ENCODE results near the gene ROR2.
A peak's percentile ranks its signal among the peaks of the same experiment; 100 is the strongest.

The ROR2 gene

DNA sequence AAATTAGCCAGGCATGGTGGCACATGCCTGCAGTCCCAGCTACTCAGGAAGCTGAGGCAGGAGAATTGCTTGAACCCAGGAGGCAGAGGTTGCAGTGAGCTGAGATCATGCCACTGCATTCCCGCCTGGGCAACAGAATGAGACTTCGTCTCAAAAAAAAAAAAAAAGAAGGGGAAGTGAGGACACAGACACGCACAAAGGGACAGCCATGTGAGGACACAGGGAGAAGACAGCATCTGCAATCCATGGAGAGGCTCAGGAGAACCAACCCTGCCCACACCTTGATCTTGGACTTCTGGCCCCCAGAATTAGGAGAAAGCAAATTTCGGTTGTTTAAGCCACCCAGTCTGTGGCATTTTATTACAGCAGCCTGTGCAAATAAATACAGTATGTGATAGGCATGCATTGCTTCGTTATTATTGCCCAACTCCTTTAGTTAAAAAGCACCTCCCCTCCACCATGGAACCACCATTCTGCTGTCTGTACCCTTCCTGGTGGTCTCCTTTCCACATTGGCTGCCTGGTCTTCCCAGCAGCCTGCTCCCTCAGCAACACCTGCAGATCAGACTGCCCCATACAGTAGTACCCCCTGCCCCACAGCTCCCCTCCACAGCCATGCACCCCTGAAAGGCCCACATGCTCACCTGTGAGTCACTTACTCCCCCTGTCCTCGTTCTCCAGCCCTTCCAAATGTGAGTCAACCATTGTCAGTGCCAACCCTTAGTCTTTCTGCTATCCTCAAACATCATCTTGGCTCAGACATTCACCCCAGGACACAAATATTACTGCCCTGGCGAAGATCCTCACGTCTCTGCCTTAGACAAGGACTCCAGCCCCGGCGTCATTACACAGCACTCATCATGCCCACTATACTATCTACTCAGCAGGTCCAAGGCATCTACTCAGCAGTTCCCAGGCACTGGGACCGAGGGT, 128.8 kb downstream of the ROR2 start:
- Histone ChIP-seq H3K4me3 (no peak overlapping the region), H3K27ac (no peak overlapping the region)
- TF ChIP-seq, protein P1, sequence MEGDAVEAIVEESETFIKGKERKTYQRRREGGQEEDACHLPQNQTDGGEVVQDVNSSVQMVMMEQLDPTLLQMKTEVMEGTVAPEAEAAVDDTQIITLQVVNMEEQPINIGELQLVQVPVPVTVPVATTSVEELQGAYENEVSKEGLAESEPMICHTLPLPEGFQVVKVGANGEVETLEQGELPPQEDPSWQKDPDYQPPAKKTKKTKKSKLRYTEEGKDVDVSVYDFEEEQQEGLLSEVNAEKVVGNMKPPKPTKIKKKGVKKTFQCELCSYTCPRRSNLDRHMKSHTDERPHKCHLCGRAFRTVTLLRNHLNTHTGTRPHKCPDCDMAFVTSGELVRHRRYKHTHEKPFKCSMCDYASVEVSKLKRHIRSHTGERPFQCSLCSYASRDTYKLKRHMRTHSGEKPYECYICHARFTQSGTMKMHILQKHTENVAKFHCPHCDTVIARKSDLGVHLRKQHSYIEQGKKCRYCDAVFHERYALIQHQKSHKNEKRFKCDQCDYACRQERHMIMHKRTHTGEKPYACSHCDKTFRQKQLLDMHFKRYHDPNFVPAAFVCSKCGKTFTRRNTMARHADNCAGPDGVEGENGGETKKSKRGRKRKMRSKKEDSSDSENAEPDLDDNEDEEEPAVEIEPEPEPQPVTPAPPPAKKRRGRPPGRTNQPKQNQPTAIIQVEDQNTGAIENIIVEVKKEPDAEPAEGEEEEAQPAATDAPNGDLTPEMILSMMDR (IDR thresholded peaks at IDR 0.05) = no peak
- DNase-seq (ENCODE audit: low spot score) = no peak

DNA sequence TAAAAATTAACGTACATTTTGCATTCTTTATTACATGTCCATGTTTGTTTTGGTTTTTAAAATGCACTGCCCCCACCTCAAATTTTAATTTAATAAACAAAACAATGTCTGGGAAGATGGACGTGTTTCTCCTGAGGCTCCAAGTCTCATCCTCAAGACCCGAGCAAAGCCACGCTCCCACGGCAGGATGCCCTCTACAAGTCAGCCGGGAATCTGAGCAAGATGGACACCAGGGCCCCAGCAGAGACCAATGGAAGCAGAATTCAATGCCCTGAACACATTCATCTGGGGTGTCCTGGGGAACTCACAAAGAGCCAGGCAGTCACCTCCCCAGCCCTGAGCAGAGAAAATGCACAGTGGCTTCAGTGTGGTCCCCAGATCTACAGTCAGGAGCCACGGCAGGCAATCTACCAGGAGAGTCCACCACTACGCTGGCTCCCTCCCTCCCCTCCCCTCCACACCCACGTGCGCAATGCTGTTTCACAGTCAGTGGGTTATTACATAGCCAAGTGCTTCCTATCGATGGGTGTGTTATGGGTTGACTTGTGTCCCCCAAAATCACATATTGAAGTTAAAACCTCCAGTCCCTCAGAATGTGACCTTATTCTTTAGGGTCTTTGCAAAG, 129.8 kb downstream of the ROR2 start:
- DNase-seq (ENCODE audit: low spot score) = no peak
- H3K27ac ChIP-seq = no peak overlapping the region
- H3K4me3 ChIP-seq = no peak overlapping the region
- TF ChIP-seq, protein P1 (IDR thresholded peaks at IDR 0.05) = no peak

DNA sequence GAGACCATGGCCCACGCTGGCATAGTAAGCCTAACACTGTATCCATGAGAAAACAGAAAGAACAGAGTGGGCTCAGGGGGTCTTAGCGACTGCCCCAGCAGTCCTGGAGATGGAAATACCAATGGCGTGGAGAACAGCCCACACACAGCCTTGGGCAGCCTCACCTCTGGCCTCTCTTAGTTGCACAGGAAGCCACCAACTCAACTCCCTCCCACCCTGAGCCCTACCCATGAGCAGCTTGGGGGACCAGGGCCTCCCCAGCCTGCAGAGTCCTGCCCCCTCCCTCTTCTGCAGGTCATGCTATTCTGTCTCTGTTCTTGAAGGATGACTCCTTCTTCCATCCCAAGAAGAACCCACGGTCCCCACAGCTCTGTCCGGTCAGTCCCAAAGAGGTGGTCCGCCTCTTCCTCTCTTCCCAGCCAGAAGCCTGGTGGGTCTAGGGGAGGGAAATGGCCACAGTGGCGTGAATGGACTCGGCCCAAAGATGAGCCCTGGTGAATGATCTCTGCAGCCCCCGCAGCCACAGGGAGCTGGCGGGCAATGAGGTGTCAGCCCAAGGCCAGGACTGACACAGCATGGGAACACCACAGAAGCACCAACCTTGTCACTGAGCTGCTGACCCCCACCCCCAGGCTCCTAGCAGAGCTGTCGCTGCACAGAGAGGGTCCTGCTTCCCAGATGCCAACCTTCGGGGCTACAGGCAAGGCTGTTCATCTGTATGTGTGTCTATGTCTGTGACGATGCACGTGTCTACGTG, 131.2 kb downstream of the ROR2 start:
- no peak for DNase-seq (ENCODE audit: low spot score)
- Histone ChIP-seq H3K4me3 (no peak overlapping the region), H3K27ac (no peak overlapping the region)
- TF ChIP-seq, protein P1 (IDR thresholded peaks at IDR 0.05) = no peak

DNA sequence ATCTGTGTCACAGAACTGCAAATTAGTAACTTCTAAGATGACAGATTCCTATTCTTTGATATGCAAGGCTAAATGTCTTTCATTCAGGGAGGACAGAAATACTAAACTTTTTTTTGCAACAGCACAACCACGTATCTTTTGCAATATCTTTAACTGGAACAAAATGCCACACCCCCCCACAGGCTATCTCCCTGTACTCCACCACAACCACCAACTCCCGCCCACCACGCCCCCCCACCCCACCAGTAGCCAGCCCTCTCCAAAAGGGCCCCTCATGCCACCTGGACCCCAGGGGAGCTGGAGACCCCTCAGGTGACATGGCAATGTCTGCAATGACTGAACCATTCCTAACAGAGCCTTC, 131.8 kb downstream of the ROR2 start:
- no peak for DNase-seq (ENCODE audit: low spot score)
- Histone ChIP-seq H3K4me3 (no peak overlapping the region), H3K27ac (no peak overlapping the region)
- TF ChIP-seq, protein P1 (IDR thresholded peaks at IDR 0.05) = no peak

DNA sequence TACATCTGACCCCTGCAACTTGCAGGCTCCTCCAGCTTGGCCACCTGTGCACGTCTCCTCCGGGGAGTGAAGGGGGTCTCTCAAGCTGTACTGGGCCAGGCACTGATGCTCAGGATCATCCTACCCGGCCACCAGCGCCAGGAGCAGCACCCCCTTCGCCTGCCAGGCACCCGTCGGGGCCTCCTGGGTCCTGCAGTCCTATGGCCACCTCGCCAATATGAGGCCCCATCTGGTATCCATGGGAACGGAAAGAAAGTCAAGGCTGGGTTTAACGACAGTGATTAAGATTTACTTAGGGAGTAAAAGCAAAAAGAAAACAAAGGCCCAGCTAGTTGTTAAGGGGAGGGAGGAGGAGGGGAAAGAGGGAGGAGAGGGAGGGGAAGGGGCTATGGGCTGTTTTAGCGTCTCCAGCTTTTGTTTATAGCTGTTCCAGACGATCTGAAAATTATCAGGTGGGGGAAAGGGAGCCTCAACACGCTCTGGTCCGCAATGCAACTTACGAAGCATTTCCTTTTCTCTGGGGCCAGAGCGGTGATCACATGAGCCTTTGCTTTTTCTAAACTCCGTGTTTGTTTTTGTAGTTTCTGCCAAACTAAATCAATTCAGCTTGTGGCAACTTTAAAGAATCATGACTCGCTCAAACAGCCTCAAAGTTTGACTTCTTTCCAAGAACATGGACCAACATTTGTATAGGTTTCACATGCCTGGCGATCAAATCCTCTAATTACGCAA, 132.4 kb downstream of the ROR2 start:
- DNase-seq (ENCODE audit: low spot score) = no peak
- H3K4me3 ChIP-seq = peak overlapping the region; percentile 30
- TF ChIP-seq, protein P1 (IDR thresholded peaks at IDR 0.05) = no peak
- no peak overlapping the region for H3K27ac ChIP-seq

DNA sequence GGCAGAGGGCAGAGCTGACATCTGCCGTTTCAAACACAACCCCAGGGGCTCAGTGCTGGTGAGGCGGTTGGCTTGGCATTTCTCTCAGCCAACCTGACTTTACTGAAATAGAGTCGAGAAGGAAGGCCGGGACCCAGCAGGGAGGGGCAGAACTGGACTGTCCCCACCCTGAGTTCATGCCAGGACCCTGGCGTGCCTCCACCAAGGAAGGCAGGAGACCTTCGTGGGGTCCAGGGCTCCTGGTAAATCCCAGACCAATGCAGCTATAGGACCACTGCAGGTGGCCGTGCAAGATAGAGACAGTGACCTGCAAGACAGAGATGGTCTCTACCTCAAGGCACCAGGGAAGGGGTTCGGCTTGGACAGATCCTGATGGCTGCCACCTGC, 132.9 kb downstream of the ROR2 start:
- TF ChIP-seq, protein P1 (IDR thresholded peaks at IDR 0.05) = no peak
- H3K4me3 ChIP-seq = no peak overlapping the region
- no peak overlapping the region for H3K27ac ChIP-seq
- DNase-seq (ENCODE audit: low spot score) = no peak

Measured in coronary artery (tissue), 2 donors.